ENCODE measurements around the gene MTUS2. TPM values are rescaled to one million over a fixed set of nuclear protein-coding genes. Genes with fewer than 3 reads are reported as not detected.

MTUS2 gene
- total RNA-seq, 6 experiments from 2014 or later = 0.07 to 0.15 (median 0.14) TPM; not detected in 1

DNA sequence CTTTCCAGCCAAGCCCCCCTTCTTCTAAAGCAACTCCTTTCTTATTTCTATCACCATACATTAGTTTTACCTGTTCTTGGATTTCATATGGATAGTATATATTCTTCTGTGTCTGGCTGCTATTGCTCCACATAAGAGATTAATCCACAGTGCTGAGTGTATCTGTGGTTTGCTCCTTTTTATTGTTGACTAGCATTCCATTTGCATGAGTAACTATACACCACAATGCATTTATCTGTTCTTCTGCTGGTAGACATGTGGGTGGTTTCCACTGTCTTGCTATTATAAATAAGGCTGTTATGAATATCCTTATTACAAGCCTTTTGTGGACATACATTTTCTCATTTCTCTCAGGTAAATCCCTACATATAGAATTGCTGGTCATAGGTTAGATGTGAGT lies 637.2 kb downstream of the MTUS2 start:
- DNase-seq = peak; percentile 89
- peaks cover 14% of the 10 kb centered on the region for H3K27me3 Mint-ChIP-seq (ENCODE audit: insufficient read depth)

GRCh38 chr13:29458419-29458818 lies 638.3 kb downstream of the MTUS2 start:
- no peak overlapping the region for H3K27ac Mint-ChIP-seq
- H3K4me1 Mint-ChIP-seq (ENCODE audit: low read depth) = peaks cover 27% of the 10 kb centered on the region

More for the DNA sequence above, 637.2 kb downstream of the MTUS2 start:
- no peaks in the 10 kb centered on the region for H3K9me3 Mint-ChIP-seq
- H3K4me3 Mint-ChIP-seq = no peak overlapping the region
- H3K36me3 Mint-ChIP-seq (ENCODE audit: low read depth) = no peaks in the 10 kb centered on the region
- H3K4me1 Mint-ChIP-seq (ENCODE audit: low read depth) = peaks cover 27% of the 10 kb centered on the region
- H3K27ac Mint-ChIP-seq = no peak overlapping the region
- TF ChIP-seq, protein P1, sequence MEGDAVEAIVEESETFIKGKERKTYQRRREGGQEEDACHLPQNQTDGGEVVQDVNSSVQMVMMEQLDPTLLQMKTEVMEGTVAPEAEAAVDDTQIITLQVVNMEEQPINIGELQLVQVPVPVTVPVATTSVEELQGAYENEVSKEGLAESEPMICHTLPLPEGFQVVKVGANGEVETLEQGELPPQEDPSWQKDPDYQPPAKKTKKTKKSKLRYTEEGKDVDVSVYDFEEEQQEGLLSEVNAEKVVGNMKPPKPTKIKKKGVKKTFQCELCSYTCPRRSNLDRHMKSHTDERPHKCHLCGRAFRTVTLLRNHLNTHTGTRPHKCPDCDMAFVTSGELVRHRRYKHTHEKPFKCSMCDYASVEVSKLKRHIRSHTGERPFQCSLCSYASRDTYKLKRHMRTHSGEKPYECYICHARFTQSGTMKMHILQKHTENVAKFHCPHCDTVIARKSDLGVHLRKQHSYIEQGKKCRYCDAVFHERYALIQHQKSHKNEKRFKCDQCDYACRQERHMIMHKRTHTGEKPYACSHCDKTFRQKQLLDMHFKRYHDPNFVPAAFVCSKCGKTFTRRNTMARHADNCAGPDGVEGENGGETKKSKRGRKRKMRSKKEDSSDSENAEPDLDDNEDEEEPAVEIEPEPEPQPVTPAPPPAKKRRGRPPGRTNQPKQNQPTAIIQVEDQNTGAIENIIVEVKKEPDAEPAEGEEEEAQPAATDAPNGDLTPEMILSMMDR (IDR thresholded peaks at IDR 0.05) = no peak

DNA sequence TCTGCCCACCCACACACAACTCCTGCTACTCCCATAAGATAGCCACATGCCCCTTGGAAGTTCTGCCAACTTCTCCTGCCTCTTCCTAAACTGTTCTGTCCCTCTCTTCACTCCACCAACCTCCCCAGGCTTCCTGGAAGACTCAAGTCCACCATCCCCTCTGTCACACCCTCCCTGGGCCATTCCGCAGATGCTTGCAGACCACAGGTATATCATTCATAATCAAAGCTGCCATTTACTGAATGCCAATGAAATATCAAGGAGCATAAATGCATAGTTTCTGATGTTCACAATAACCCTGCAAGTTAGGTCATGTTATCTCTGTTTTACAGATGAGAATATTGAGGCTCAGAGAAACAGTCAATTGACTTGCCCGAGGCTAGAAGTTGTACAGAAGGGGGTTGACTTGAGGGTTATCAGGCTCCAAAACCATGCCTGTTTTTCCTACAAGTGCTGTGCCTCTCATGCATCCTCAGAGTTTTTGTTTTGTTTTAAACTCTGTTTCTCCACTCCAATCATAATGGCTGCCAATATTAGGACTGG lies 639.7 kb downstream of the MTUS2 start:
- no peaks in the 10 kb centered on the region for H3K9me3 Mint-ChIP-seq
- TF ChIP-seq, protein P1 (IDR thresholded peaks at IDR 0.05) = no peak
- DNase-seq = no peak
- no peak overlapping the region for H3K4me3 Mint-ChIP-seq
- H3K27me3 Mint-ChIP-seq (ENCODE audit: insufficient read depth) = peaks cover 6% of the 10 kb centered on the region
- no peak overlapping the region for H3K27ac Mint-ChIP-seq
- peaks cover 27% of the 10 kb centered on the region for H3K4me1 Mint-ChIP-seq (ENCODE audit: low read depth)
- H3K36me3 Mint-ChIP-seq (ENCODE audit: low read depth) = no peaks in the 10 kb centered on the region

More at GRCh38 chr13:29458419-29458818, 638.3 kb downstream of the MTUS2 start:
- Mint-ChIP-seq H3K27me3 (ENCODE audit: insufficient read depth) (peaks cover 8% of the 10 kb centered on the region), H3K36me3 (ENCODE audit: low read depth) (no peaks in the 10 kb centered on the region), H3K4me3 (no peak overlapping the region), H3K9me3 (no peaks in the 10 kb centered on the region)
- TF ChIP-seq, protein P1 (IDR thresholded peaks at IDR 0.05) = no peak
- DNase-seq = no peak

DNA sequence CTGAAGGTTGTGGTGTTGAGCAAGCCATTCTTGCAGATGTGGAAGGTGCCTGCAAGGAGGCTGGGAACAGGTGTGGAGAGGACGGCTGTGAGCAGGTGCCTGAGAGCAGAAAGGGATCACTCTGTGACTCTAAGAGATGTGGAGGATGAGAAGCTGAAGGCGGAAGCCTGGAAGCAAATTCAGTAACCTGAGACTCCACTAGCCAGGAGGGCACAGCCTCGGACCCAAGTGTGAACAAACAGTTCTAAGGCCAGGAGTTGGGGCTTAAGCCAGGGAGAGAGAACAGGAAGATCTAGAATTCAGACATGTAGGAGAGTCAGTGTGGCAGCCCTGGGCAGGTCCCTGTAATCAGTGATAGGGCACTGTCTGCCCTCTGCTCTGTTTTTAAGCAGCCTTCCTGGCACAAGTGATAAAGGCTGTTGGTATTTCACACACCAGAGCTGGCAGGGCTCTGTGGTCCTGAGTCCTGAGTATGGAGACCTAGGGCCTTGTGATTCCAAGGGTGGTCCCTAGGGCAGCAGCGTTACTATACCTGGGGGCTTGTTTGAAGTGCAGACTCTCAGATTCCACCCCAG lies 644.1 kb downstream of the MTUS2 start:
- Mint-ChIP-seq H3K9me3 (no peaks in the 10 kb centered on the region), H3K4me1 (ENCODE audit: low read depth) (peaks cover 12% of the 10 kb centered on the region), H3K36me3 (ENCODE audit: low read depth) (no peaks in the 10 kb centered on the region), H3K27ac (no peak overlapping the region), H3K27me3 (ENCODE audit: insufficient read depth) (peaks cover 6% of the 10 kb centered on the region), H3K4me3 (no peak overlapping the region)
- TF ChIP-seq, protein P1 (IDR thresholded peaks at IDR 0.05) = no peak
- no peak for DNase-seq

GRCh38 chr13:29465741-29466293 lies 645.7 kb downstream of the MTUS2 start:
- Mint-ChIP-seq H3K4me3 (no peak overlapping the region; the same call in 1 of the 2 replicates), H3K27me3 (ENCODE audit: insufficient read depth) (peaks cover 4% of the 10 kb centered on the region; the same call in 1 of the 2 replicates), H3K27ac (no peak overlapping the region), H3K4me1 (ENCODE audit: low read depth) (peaks cover 12% of the 10 kb centered on the region), H3K9me3 (no peaks in the 10 kb centered on the region), H3K36me3 (ENCODE audit: low read depth) (no peaks in the 10 kb centered on the region)
- TF ChIP-seq, protein P1 (IDR thresholded peaks at IDR 0.05) = no peak
- peak; percentile 75 for DNase-seq

Data from HFFc6 (cell line).